Measurements from ENCODE around the gene VASN. TPM values are rescaled to one million over a fixed set of nuclear protein-coding genes. Genes with fewer than 3 reads are reported as not detected.

VASN gene
- total RNA-seq, 1 donor from 2014 or later = 4.0 TPM

DNA sequence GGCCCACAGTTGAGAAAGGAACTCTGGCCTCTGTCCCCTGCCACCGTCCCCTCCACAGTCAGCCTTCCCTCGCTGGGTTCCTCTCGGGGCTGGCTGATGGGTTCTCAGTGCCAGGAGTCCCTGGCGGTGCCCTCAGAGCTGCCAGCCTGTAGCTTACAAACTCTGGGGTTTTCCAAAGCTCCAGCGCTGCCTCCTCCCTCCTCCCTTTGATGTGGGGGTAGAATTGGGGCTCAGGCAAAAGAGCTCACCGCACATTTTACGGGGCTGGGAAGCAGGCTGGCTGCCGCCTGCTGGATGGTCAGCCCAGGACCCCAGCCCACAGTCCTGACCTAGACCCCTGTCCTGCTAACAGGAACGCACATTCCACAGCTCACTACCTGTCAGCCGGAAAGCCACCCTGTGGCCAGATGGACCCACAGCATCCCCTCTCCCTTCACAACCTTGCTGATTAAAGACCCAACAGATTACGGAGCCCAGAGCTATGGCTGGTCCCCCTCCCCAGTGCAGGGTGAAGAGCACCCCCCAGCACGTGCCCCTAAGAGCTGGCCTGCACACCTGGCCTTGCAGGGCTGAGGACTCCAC lies 6.0 kb downstream of the VASN start:
- H3K27ac Mint-ChIP-seq = peak overlapping the region; percentile 77
- peak; percentile 48 for TF ChIP-seq CTCF (IDR thresholded peaks at IDR 0.05; ENCODE audit: unreplicated experiment)
- peaks cover 35% of the 10 kb centered on the region for H3K4me1 Mint-ChIP-seq (ENCODE audit: low read depth)
- H3K27me3 Mint-ChIP-seq = no peaks in the 10 kb centered on the region
- H3K9me3 Mint-ChIP-seq (ENCODE audit: low read depth) = no peaks in the 10 kb centered on the region
- no peak overlapping the region for H3K4me3 Mint-ChIP-seq (ENCODE audit: low read depth)
- no peaks in the 10 kb centered on the region for H3K36me3 Mint-ChIP-seq (ENCODE audit: insufficient read depth)
- no peak for DNase-seq (ENCODE audit: low spot score, unreplicated experiment)

DNA sequence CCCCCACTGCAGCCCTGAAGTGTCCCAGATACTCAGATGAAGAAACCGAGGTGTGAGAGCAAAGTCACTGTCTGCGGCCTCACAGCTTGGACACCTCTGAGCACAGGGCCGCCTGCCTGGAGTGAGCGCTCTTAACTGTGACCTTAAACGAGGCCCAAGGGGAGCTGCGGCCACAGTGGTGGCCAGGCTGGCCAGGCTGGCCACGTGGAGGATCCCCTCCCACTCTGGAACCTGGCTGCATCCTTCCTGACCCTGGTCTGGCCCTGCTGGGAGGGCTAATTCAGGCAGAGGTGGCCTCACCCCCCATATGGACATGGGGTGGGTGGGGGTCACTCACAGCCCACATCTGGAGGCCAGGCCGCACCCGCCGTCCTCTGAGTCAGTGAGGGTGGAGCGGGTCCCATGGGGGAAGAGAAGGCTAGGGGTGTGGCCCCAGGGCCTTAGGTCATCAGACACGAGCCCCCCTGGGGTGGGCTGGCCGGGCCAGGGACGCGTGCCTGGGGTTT lies 6.6 kb downstream of the VASN start:
- no peaks in the 10 kb centered on the region for H3K27me3 Mint-ChIP-seq
- DNase-seq (ENCODE audit: low spot score, unreplicated experiment) = no peak
- peak overlapping the region; percentile 77 for H3K27ac Mint-ChIP-seq
- TF ChIP-seq CTCF (IDR thresholded peaks at IDR 0.05; ENCODE audit: unreplicated experiment) = no peak
- peaks cover 33% of the 10 kb centered on the region for H3K4me1 Mint-ChIP-seq (ENCODE audit: low read depth)
- H3K4me3 Mint-ChIP-seq (ENCODE audit: low read depth) = no peak overlapping the region
- H3K36me3 Mint-ChIP-seq (ENCODE audit: insufficient read depth) = no peaks in the 10 kb centered on the region
- H3K9me3 Mint-ChIP-seq (ENCODE audit: low read depth) = no peaks in the 10 kb centered on the region

GRCh38 chr16:4378999-4379690 lies 7.5 kb downstream of the VASN start:
- DNase-seq (ENCODE audit: low spot score, unreplicated experiment) = no peak

DNA sequence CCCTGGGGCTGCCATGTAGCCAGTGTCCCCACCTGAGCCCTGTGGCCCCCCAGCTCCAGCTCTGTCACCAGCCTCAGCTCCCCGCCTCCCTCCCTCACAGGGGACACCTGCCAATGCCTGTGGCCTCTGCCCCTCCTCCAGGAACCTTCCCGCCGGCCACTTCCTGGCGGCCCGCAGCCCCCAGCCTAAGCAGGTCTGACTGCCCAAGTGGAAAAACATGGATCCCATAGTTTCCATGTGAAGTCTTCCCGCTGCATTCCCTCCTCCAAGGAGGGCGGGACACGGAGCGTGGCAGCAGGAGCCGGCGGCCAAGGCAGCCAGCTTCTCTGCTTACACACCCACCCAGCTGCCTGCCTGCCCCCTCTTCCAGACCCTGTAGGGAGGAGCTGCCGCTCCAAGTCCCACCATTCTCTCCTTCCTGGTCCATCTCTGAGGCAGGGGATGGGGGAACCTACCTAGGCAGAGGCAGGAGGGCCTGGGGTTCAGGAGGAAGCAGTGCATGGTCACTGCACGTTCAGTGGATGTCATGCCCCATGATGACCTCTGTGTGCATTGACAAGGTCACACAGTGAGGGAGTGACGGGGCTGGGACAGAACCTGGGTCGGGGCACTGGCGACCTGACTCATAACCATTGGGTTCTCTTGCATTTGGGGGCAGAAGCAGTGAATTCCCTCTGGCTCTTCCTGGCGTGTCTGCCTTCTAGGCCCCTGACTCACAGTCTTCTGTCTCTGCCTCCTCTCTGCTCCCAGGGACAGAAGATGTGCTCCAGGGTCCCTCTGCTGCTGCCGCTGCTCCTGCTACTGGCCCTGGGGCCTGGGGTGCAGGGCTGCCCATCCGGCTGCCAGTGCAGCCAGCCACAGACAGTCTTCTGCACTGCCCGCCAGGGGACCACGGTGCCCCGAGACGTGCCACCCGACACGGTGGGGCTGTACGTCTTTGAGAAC lies 8.7 kb downstream of the VASN start:
- Mint-ChIP-seq H3K9me3 (ENCODE audit: low read depth) (no peaks in the 10 kb centered on the region), H3K27me3 (no peaks in the 10 kb centered on the region), H3K27ac (no peak overlapping the region), H3K36me3 (ENCODE audit: insufficient read depth) (no peaks in the 10 kb centered on the region), H3K4me3 (ENCODE audit: low read depth) (no peak overlapping the region), H3K4me1 (ENCODE audit: low read depth) (peaks cover 25% of the 10 kb centered on the region)
- DNase-seq (ENCODE audit: low spot score, unreplicated experiment) = no peak
- TF ChIP-seq CTCF (IDR thresholded peaks at IDR 0.05; ENCODE audit: unreplicated experiment) = no peak

More at GRCh38 chr16:4378999-4379690, 7.5 kb downstream of the VASN start:
- no peak overlapping the region for H3K4me3 Mint-ChIP-seq (ENCODE audit: low read depth)
- peak overlapping the region; percentile 41 for H3K27ac Mint-ChIP-seq
- H3K36me3 Mint-ChIP-seq (ENCODE audit: insufficient read depth) = no peaks in the 10 kb centered on the region
- no peak for TF ChIP-seq CTCF (IDR thresholded peaks at IDR 0.05; ENCODE audit: unreplicated experiment)
- H3K27me3 Mint-ChIP-seq = no peaks in the 10 kb centered on the region
- H3K4me1 Mint-ChIP-seq (ENCODE audit: low read depth) = peaks cover 28% of the 10 kb centered on the region
- H3K9me3 Mint-ChIP-seq (ENCODE audit: low read depth) = no peaks in the 10 kb centered on the region

Measured in progenitor cell of endocrine pancreas (in vitro differentiated cells).